SHP77 treated with DMSO at 0.1 percent for 48 hours (cell line): ENCODE data around the gene AHDC1.
A peak's percentile ranks its signal among the peaks of the same experiment; 100 is the strongest.

Experiments
- DNase-seq: peaks from one replicate; lab custom pipeline; 2025; lab: John Stamatoyannopoulos, UW

AHDC1 gene

DNA sequence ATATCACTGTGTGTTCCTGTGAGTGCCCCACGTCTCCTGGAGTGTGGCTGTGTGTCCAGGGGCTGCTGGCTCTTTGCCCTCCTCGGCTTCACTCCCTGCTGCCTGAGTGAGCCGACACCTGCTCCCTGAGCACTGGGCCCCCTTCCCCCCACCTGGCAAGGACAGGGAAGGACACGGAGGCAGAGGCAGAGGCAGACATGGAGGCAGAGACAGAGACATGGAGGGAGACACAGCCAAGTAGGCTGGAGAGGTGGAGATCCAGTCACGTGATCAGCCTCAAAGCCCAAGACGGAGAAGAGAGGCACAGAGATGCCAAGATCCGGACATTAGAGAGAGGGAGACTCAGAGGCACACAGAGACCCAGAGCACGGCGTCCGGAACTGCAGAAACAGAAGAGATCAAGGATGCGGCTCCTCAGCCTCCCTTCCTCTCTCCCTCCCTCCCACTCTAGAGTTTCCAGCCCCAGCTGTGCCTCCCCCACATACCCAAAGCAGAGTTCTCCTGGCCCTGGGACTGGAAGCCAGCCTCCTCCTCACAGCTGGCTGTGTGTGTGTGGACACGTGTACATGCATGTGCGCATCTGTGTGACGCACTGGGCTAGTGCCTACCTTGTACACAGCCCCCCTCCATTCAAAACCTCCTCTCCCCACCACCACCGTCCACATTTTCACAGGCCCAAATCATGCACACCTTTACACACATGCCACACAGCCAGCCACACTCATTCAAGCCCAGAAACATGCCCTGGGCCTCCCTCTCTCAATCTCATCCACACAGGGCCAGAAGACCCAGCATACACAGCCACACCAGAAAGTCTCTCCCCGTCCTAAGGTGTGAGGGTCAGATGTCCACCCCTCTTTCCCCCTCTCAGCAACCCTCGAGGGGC, 74.9 kb downstream of the AHDC1 start:
- DNase-seq = peak; percentile 81

DNA sequence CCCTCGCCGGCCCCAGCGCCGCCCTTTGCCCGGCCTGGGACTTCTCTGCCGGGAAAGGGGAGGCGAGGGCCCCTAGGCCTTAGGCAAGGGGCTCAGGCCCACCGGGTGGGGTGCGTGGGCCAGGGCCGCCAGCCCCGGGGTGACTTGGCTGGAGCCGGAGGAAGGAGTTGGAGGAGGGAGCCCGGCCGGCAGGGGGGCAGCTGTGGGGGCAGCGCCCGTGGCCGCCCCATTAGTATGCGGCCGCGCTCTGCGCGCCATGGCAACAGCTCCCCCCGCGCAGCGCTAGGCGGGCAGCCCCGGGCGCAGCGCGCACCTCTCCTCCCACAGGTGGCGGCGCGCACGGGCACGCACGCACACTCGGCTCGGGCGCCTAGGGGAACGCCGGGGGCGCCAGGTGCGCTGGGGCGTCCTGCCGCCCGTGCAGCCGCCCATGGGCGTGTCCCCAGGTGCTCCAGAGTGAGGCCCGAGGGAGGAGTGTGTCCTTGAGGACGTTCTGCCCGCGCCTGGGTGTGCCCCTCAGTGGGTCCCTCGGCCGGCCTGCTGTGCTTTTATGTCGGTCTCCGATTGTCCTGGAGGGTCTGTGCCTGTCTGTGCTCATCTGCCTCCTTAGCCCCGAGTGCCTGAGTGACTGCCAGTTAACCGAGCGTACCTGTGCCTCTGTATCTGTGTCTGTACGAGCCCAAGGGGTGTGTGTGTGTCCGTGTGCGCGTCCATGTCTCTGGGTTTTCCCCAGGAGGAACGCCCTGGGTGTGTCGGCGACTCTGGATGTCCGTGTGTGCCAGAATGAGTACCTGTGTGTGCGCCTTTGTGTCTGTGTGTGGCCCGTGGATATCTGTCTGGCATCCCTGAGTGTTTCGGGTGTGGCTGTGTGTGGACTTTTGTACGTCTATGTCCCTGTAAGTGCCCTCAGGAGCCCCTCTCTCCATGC, 75.8 kb downstream of the AHDC1 start:
- peak; percentile 67 for DNase-seq

DNA sequence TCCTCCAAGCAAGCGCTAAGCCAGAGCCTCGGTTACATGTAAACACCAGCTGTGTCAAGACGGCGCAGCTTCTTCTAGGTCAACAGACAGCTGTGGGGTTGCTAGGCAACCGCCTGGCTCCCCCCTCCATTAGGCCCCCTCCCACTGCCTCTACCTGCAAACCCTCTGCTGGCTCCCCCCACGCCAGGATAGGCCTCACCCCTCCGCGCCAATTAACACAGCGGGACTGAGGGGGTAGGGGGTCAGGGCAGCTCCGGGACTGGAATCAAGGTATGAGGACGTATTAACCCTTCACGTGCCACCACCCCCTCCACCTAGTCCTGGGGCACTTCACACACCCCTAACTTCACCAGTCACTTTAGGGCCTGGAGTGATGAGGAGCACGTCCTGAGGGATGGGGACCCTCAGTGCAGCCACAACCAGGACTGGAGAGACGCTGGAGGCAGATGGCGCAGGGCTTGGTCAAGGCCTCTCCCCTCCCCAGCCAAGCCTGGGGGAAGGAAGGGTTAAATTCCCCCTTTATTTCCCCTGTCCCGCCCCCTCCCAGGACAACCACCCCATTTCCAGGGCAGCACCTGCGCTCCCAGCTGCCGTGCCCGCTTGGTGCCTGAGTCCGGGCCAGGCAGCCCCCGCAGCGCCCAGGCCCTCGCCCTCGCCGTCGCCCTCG, 76.6 kb downstream of the AHDC1 start:
- peak; percentile 86 for DNase-seq

DNA sequence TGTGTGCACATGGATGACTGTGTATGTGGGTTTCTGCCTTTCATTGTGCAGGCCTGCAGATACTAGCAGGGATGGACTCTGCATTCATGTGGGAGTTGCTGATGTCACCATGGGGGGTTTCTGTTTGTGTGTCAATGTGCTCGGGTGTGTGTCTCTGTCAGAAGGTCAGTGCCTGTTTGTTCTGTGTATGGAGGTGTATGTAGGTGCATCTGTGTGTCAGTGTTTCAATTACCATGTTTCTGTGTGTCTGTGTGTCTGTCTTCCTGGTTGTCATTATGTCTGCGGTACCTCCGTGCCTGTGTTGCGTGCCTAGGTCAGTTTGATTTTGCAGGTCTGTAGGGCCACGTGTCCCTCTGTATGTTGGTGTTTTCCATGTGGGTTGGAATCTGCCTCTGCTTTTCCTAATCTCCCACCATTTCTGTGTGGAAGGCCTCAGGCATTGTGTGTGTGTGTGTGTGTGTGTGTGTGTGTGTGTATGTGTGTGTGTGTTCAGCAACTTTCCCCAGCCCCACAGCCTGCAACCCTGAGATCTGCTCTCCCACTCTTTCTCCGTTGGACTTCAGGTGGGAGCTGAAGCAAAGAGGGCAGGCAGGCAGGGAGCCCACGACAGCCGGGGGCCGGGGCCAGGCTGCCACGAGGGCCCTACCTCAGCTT, 77.2 kb downstream of the AHDC1 start:
- no peak for DNase-seq

DNA sequence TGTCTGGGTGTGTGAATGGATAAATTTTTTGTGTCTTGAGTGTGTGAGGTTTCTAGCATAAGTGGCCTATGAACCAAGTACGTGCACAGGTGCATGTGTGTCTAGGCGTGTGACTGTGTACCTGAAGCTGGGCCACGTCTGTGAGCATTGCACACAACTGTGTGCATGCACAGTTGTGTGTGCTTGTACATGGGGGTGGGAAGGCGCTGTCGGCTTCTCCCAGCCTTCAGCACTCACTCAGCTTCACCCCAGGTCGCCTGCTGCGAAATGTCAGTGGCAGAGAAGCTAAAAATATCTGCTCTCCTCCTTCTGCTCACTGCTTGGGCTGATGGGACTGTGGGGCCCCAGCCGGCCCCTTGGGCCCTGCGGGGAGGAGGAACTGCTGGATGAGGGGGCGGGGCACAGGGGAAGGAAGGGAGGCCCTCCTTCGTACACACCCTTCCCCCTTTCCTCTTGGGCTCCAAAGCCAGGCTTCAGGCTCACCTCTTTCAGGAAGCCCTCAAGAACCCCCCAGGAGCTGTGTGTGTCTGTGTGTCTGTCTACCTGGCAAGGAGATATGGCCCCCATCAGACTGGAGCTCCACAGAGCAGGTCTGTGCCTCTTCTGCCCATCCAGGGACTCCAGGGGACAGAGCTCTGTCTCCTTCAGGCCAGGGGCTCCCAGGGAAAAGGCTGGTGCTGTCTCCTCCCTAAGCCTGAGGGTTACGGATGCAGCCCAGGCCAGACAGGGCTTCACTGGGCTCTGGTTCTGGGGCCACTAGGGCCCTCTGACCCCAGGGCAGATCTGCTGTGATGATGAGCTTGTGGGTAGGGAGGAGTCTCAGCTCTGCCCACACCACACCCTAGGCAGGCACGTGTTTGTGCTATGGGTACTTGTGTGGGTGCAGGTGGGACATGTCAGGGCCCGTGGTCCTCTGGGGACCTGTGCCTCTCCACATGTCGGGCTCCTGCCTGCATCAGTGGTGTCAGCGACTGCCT, 78.4 kb downstream of the AHDC1 start:
- DNase-seq = no peak

DNA sequence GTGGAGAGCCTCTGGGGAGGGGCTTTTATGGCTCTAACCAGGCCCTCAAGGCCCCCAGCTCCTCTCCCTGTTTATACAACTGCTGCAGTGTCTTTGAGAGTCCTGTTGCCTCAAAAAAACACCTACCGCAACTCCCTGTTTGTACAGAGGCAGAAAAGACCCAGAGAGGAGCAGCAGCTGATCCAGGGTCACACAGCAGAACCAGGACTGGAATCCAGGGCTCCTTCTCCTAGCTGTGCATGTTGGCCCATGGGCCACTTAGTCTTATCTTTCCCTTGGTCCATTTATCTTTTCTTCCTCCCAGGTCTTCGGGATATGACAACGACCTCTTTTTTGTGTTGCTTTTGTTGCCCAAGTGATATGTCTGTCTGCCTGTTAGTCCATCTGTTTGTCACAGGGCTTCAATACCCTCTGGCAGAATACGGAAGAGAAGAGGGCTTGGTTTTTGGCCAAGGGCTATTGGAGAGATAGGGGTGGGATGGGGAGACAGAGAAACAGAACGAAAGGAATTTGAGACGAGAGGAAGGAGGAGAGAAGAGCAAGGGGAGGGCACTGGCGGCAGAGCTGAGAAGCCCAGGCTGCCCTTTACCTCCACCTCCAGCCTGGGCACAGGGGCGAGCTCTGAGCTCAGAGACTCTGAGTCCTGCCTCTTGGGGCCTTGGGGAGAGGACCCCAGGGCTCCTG, 80.5 kb downstream of the AHDC1 start:
- no peak for DNase-seq

DNA sequence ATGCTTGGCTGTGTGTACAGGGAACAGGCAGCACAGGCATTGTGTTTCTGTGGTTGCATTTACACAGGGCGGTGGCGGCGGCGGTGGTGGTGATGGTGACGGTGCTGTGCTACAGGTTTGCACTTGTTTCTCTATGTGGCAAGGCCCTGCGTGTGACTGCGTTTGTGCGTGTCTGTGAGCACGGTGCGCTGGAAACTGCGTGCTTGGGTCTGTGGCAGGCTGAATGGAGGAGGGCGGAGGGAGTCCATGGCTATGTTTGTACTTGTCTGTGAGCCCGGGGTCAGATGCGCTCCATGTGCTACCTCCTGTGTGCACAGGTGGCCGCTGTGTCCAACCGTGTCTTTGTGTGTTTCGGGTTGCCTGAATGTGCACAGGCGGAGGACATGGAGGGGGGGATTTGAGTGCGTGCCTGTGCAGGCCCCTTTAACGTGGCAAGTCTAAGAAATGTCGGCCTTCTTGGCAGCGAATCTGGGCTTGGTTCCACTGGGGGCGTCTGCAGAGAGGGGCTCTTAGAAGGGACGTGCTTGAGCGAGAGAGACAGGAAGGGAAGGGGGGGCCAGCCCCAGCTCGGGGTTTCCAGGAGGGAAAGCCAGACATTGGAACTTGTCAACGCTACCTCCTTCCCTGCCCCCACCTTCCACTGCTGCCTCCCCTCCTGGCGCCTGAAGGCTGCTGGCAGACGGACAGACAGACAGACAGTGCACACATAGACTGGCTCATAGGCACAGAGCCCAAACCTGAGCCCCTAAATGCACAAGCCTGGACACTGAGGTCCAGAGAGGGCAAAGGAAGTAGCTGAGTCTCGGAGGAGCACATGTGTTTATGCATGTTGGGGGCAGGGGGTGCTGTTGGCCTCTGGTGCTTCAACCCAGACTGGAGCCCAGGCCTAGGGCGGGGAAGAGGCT, 81.3 kb downstream of the AHDC1 start:
- peak; percentile 77 for DNase-seq

DNA sequence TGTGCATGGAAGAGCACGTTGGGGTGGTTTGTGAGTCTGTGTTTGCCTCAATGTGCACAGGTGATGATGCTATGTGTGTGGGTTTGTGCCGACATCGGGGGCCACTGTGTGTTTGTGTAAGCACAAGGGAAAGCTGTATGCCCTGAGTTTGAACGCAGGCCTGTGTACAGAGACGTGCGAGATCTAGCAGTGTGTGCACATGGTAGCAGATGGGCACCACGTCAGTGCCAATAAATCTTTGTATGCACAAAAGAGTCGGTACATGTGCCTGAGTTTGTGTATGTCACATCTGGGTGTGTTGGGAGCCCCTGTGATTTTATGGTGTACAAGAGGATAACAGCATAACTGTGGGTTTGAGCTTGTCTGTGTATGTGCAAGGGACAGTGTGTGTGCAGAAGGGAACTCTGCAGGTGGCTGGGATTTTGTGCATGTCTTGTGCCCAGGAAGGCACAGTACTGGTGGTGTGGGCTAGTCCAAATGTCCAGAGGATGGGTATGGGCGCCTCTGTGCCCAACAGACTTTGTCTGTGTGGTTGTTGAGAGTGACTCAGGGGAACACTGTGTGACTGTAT, 82.0 kb downstream of the AHDC1 start:
- DNase-seq = no peak

DNA sequence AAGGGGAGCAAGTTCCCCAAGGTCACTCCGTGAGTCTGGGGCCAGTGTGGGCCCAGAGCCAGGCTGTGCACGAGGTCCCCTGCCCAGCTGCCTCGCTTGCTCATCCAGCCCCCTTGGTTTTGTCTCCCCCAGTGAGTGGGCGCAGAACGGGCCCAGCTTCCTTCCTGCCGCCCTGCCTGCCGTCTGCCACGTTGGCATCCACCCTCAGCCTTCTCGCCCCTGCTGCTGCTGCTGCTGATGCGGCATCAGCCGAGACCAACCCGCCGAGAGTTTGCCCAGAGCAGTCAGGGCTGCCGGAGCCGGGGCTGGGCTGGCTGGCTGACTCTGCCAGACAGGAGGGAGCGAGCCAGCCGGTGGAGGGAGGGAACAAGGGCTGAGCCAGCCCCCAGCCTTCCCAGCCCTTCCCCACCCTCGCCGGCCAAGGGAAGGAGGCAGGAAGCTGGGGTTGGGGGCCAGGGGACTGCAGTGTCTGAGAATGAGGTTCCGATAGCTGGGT, 82.6 kb downstream of the AHDC1 start:
- no peak for DNase-seq

DNA sequence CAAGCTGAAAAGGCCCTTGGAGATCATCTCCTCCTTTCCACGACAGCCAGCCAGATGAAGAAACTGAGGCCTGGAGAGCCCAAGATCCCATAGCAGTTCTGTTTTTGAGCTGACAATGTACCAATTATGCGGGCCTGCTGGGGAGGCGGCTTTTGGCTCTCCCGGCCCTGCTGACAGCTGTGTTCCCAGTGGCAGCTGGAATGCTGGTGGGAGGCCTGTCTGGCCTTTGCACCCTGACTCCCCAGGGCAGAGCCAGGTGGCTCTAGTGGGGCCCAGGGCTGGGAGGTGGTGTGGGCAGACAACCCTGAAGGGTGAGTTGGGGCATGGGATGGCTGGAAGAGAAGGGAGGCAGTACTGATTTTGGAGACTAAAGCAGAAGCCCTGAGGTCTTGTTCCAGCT, 83.3 kb downstream of the AHDC1 start:
- no peak for DNase-seq

DNA sequence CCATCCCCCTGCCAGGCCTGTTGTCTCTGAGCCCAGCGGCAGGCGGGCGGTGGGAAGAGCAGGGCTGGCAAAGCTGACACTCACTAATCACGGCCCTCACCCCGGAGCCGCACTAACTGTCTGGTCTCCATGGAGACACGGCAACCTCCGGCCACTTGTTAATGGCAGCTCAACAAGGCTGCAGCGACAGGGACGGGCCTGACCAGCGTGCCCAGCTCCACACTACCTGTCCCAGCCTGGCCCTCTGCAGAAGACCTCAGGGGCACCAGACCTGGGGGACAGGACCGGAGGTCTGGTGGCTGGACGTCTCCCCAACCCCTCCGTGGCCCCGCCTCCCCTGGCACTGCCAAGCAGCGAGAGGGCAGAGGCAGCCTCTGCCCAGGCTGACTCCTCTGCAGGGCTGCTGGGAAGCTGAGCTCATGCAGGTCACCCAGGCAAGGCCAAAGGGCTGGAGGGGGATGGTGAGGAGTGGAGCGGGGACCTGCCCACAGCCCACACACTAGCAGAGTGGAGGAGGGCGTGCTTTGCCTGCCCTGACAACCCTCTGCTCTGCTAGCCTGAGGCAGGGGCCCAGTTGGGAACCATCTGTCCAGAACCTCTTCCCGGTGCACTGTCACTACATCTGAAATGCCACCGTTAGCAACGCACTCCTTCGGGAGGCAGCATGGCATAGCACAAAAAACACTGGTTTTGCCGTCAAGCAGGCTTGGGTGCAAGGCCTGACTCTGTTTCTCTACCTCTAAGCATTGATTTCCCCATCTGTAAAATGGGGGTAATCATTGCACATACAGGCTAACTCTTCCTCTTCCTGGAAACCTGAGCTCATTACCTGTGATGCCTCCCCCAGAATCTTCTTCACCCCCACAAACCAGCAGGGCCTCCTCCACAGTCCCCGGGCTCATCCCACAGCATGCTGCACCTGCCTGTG, 84.3 kb downstream of the AHDC1 start:
- DNase-seq = no peak

DNA sequence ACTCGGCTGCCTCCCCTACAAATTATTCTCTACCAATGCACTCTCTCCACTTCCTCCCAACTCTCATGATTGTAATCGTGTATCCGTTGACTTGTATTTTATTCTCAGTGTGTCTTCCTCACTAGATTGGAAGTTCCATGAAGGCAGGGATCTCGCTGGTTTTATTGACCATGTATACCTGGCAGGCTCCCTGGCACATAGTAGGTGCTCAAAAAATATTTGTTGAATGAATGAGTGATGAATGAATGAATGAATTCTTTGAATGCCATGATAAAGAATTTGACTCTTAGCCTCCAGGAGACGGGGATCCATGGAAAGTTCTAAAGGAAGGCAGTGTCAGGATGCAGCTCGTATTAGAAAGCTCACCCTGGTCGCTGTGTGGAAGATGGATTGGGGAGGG, 85.1 kb downstream of the AHDC1 start:
- no peak for DNase-seq

DNA sequence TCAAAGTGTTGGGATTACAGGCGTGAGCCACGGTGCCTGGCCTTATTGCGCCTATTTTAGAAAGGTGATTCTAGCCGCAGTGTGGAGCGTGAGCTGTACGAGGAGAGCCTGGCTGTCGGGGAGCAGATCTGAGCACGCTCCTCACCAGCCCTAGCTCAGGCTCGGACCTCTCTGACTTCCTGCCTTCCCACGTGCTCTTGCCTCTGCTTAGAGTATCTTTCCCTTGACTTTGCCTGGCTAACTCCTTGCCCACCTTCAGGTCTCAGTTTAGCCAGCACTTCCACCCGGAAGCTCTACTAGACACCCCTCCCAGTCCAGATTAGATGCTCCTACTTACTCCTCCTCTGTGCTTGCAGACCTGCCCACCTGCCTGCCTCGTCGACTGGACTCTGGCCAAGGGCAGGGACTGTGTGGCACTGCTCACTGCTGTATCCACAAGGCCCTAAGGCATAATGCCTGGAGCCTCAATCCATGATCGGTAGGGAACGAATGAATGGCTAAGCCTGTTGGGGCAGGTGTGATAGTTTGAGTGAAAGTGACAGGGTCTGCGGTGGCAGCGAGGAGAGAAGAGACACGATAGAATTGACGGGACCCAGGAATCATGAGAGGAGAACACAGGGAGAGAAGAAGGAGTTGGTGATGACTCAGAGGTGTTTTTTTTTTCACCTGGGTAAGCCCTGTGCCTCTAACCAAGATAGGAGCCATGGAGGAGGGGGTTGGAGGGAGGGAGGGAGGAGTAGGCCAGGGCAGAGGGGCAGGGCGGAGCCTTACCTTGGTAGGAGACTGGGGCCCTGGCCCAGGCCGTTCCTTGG, 85.8 kb downstream of the AHDC1 start:
- DNase-seq = peak; percentile 84

DNA sequence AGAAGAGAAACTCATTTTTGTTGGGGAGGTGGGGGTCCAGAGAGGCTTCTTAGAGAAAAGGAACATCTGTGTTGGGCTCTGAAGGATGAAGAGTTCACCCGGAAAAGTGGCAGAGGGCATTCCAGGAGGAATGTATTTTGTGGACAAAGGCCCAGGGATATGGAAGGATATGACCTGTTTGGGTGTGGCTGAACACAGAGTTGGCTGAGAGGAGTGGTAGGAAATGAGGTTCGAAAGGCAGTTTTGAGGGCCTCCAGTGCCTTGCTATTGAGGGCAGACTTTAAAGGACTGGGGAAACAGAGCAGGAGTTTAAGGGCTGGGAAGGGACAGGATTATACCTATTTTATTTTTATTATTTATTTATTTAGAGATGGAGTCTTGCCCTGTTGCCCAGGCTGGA, 86.6 kb downstream of the AHDC1 start:
- no peak for DNase-seq

DNA sequence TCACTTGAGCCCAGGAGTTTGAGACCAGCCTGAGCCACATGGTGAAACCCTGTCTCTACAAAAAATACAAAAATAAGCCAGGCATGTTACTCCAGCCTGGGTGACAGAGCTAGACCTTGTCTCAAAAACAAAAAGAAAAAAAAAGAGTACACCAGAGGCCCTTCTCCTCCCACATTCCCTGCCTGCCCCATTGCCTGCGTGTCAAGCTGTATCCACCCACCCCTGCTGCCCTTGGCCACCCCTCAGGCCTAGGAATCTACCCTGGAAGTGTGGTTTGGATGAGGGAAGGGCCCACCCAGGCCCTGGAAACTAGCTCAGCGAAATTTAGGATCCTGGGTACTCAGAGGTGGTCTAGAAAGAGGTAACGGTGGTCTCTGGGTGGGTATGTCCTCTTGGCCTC, 88.3 kb downstream of the AHDC1 start:
- no peak for DNase-seq

DNA sequence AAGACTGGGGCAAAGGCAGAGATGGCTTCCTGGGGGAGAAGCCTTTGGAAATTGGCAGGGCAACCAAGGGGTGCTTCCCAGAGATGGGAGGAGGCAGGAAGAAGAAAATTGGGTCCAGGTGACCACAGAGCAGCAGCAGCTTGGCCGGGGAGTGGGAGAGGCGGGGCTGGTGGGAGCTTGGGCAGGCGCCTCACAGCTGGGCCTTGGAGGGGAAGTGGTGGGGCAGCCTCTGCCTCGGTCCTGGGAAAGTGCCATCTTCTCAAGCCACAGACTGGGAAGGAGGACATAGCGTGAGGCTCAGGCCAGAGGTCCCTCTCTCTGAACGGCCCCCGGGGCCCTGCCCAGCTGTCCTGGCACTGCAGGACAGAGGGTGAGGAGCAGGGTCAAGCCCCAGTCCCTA, 90.0 kb downstream of the AHDC1 start:
- DNase-seq = no peak

DNA sequence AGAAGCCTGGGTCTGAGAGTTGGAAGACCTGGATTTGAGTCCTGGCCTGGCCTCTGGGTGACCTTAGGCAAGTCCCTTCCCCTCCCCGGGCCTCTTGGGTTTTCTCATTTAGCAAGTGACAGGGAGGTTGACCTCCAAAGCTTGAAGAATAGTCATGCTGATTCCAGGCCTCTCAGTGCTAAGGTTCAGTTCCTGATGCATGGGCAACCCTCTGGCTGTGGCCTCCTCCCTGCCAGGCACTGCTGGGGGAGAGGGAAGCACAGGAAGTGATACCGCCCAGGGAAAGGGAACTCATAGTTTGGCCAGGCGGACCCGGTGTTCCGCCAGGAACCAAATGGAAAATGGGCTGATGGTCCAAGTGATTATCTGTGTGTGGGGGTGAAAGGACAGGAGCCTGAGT, 90.4 kb downstream of the AHDC1 start:
- DNase-seq = no peak
